Endothelial cell of hepatic sinusoid (primary cell): ENCODE measurements around the gene CPB2.

ENCODE experiments used
- in situ Hi-C: cut with HindIII; loops from 2 replicates; pipeline ENCODE4 v1.10.0; 2017; ENCODE audit warnings: low sequenced_read_pairs

CPB2 gene

DNA sequence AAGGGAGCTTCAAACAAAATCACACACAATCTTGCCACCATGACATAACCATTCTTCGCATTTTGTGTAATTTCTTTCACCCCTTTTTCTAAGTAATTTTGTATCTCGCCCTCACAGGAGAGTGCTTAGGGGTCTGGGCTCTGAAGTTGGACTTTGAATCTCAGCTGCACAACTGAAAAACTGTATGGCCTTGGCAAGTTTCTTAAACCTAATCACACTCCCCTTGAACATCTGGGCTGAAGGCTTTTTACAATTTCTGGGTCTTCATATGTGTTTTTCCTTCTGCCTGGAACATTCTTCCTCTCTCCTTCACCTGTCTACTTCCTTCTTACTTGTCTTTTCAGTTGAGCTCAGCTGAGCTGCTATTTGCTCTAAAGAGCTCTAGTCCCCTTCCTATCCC is 24.3 kb upstream of the CPB2 start:
- in situ Hi-C loops = no loop called here

DNA sequence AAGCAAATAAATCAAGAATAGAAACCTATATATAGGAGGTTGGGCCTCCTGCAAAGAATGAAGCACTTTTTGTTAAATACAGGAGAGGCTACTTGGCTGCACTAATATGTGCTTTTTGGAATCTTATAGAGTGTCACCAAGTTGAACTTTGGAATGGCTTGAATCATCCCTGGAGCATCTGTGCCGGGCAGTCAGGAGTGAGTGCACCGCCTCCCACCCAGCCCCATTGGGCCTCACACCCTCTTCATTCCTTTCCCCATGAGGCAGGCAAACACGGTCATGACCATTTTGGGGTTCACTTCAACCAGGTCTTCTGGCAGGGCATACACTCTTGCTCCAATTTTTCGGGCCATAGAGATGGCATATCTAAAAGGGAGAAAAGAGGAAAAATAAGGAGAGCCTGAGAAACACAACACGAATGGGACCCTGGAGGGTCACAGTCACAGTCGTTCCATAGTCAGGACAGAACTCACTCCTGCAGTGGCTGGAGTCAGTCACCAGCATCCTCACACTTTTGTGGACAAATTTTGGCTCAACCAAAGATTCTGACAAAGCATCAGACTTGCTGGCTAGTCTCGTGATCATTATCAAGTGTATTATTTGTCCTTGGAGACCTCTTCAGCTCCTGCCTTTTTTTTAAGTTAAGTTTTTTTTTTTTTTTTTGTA is 22.7 kb upstream of the CPB2 start:
- in situ Hi-C loops = no loop called here

DNA sequence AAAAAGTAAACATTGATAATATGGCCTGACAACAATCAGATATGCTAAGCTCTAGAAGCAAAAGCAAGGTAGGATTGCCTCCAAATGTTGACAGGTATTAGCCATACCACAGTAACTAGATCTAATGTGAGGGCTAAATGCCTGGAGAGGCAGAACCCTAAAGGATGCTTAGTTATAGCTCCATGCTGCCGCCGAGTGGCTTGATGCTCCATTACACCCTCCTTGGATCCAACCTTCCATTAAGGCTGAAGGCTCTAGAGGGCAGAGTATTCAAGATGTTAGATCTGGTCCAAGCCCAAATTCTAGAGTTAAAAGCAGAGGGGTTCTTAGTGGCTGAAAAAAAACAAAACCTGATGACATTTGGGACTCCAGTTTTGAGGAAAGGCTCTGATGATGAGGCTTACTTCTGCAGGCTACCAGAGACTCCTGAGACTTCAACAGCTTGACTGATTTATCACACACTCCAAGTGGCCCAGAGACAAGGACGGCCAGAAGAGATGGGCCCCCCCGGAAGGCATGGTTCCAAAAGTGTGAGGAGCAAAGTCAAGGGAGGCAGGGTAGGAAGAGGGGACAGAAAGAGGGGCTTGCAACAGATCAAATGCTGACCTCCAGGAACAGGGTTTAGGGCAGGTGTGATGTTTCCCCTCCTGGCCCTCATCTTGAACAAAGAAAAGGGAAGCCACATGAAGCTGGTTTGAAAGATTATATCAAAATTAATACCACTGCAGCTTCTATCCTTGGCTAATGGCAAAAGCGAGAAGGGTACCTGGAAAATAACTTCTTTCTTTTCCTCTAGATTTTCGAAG is 21.9 kb upstream of the CPB2 start:
- in situ Hi-C loops = no loop called here

DNA sequence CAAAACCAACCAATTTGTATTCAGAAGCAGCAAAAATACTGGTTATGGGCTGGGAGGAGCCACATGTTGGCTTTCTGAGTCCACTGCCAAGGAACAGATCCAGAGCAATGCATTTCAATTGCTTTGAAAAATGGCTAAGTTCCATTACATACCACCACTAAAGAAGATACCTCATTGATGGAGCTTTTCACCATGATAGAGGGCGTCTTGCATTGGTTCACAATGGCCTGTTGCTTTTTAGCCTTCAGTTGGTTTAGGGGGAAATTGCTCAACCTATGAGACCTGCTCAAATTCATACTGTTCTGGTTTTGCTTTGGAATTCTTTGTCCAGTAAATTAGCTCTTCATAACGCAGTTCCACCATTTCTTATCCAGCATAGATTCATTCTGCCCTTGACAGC is 21.2 kb upstream of the CPB2 start:
- in situ Hi-C loops = no loop called here

DNA sequence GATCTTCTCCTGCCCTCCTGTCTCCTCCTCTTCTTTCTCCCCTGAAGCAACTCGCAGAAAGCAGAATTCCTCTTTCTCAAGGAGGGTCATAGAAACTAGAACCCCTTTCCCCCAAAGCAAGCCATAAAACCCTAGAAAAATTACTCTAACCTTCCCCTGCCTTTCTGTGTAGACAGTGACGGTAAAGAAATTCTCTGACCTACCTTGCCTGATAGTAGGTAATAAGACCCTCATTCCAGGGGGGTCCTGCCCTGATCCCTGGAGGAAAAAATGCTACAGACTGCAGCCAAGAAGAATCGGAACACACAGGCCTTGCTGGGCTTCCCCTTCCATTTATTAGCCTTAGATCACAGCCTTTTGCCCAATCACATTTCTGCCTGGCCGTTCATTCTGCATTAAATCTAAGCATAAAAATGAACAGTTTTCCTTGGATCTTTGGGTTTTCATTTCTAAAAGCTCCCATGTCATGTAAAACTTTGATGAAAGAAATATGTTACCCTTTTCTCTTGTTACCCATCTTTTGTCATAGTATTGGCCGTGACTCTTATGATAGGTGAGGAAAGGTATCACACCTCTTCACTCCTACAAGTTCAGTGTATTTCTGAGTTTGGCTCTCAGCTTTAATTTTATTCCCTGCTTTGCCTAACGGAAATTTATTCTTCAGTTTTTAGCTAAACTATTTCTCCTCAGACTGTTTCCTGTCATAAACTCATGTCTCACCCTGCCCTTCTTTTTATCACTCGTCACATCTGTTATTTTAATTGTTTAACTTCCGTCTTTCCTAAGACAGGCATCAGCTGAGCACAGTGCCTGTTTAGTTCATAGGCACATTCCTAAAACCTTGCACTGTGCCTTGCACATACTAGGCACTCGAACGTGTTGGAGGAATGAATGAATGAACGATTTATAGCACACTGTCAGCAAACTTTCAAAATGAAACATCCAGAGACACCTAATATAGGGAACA is 20.4 kb upstream of the CPB2 start:
- in situ Hi-C loops = no loop called here

DNA sequence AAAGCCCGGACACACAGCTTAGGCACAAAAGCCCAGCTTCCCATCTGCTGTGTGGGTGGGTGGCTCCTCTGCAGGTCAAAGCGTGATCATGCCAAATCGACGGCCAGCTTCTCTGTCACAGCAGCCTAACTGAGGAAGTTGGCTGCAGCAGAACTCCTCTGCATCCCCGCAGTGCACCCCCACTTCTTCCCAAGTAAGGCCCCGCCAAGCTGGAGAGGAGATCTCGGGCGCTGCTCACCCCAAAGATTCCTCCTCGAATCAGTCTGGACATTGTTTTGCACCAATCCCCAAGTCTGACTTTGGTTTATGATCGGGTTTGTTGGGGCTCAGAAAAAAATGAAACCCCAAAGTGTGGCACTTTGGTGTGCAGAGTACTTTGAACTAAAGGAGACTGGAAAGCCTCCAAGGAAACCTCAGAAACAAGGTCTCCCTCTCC is 19.7 kb upstream of the CPB2 start:
- in situ Hi-C loops = no loop called here

DNA sequence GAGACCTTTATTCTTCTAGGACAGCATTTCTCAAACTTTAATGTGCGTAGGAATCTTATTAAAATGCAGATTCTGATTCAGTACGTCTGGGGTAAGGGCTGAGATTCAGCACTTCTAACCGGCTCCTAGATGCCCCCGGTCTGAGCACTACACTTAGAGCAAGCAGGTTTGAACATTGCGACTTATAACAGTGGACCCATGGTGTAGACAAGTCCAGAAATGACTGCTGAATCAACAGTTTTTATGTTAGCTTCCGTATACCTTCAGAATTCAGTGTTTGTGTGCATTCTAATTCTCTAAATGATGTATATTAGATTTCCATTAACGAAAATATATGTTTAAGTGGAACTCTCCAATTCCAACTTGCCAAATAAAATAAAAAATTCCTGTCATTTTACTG is 17.5 kb upstream of the CPB2 start:
- in situ Hi-C loops = no loop called here

DNA sequence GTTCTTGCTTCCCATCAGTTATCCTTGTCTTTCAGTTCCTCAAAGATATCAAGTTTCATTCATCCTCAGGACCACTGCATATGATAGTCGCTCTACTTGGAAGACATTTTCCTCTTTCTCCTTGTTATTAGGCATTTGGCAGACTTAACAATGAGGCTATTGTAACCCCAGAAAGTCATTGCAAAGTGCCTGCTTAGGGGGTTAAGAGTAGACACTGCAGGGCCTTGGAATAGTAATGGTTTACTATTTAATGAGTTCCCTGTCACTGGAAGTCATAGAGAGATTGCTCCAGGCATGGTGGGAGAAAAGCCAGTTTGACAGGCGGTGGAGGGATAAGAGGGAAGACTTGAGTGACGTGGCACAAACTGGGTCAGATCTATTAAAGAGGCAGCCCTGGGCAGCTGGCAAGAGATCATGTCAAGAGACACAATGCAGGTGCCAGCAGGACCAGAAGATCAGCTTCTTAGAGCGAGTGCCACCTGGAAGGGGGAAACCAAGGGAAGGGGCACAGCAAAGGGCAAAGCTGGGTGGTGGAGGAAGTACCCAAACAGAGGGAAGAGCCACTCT is 16.8 kb upstream of the CPB2 start:
- in situ Hi-C loops = no loop called here

DNA sequence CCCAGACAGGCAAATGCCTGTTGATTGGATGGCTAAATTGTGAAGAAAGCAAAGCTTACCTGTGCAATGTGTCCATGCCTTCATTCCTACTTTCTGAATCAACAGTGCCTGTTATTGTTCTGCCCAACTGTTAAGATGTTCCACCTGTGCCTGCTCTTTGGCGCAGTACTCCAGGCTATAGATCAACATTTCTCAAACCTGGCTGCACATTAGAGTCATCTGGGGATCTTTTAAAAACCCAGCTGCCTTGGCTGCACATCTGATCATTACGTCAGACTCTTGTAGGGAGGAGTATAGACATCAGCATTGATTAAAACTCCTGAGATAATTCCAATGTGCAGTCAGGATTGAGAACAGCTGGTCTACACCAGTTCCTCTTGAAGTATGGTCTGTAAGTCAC is 16.2 kb upstream of the CPB2 start:
- in situ Hi-C loops = no loop called here

DNA sequence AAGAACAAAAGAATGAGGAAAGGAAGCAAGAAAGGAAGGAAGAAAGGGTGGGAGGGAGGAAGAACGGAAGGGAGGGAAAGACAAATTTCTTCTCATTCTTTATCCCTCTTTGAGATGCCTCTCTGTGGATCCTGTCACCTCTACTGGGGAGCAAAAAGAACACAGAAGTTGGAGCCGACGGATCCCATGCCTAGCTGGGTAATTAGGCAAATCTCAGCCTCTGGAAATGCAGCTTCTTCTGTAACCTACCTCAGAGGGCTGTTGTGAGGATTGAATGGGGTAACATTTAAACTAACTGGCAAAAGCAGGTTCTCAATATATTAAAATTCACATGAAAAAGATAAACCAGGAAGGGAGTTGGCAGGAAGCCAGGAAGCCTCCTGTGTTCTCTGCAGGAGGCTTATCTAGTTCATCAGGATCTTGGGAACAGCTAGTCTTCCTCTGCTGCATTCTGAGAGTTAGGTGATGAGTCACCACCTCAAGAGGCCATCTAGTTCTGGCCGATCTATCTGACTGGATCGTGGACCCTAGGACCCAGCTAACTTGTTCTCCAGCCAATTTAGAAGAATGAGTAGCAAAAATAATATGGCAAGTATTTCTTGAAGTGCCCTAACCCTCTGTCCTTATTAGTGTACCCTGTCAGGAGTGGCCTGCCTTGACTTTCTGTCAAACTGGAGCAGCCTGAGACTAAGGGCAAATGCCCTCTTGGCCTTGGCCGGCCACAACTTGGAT is 15.2 kb upstream of the CPB2 start:
- in situ Hi-C loops = no loop called here

DNA sequence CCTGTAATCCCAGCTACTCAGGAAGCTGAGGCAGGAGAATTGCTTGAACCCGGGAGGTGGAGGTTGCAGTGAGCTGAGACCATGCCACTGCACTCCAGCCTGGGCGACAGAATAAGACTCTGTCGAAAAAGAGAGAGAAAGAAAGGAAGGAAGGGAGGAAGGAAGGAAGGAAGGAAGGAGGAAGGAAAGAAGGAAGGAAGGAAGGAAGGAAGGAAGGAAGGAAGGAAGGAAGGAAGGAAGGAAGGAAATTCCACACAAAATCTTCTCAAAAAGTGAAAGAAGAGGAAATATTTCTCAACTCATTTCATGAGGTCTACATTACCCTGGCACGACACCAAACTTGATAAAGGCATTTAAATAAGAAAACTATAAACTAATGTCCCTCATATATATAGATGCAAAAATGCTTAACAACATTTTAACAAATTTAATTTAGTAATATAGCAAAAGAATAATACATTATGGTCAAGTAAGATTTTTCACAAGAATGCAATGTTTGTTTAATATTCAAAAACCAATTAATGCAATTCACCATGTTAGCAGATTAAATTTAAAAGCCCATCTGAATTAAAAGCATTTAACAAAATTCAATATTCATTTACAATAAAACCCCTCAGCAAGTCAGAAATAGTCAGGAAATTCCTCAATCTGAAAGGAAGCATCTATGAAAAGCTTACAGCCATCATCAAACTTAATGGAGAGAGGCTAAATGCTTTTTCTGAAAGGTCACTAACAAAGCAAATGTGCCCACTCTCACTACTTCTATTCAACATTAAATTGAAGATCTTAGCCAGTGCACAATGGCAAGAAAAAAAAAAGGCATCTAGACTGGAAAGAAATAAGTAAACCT is 12.0 kb upstream of the CPB2 start:
- in situ Hi-C loops = no loop called here

DNA sequence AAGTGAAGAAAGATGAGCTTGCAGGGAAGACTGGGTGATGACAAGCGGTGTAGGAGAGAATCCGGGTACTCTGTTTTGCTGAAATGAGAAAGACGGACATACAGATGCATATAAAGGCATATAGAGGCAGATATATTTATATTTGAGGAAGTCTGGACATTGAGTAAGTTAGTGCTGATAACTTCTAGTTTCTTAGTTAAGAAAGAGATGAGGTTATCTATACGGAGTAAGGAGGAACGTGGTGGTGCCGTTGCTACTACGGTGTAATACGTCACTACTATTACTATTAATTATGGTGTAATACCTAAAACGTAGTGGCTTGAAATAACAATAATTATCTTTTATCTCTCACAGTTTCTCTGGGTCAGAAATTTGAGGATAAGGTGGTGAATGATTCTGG is 9.8 kb upstream of the CPB2 start:
- in situ Hi-C loops = no loop called here

DNA sequence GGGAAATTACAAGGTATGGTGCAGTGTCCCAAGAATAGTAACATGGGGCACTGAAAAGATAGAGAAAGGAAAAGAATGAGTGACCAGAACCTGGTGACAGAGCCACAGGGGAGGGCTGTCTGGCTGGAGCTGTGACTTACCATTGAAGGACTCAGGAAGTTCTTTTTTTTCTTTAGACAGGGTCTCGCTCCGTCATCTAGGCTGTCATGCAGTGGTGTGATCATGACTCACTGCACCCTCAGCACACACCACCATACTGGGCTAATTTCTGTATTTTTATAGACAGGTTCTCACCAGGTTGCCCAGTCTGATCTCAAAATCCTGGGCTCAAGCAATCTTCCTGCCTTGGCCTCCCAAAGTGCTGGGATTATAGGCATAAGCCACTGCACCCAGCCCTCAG is 8.8 kb upstream of the CPB2 start:
- in situ Hi-C loops = no loop called here

DNA sequence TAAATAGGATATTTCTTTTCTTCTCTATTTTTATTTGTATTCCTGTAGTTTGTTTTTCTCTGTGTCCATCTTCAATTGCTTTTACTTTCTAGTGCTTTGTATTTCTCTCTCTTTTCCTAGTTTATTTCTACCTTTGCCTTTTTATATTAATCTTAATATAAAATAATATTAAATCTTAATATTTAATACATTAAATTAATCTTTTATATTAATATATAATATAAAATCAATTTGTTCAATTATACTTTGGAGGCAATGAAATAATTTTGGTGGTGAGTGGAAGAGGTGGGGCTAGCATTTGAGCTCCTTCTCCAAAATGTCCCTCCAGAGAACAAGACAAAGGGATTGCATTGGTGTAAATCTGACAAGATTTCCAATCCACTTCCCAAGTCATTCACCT is 6.3 kb upstream of the CPB2 start:
- in situ Hi-C loops = no loop called here

DNA sequence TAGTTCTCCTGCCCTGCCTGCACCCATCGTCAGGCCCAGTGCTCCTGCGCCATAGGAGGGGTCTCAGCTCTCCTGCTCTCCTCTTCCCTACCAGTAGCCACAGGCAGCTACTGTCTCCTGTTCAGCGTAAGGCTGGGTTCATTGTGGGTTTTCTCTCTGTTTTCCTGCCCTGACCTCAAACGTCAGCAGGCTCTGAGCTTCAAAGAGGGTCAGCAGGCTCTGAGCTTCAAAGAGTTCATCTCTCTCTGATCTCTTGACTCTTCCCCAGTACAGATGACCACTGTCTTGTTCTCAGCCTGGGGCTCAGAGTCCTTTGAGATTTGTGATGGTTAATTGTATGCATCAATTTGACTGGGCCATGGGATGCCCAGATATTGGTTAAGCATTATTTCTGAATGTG is 4.6 kb upstream of the CPB2 start:
- in situ Hi-C loops = loop anchor here (5.0 kb wide), 1 partner anchor 43 kb away; no protein-coding TSS in a partner anchor

DNA sequence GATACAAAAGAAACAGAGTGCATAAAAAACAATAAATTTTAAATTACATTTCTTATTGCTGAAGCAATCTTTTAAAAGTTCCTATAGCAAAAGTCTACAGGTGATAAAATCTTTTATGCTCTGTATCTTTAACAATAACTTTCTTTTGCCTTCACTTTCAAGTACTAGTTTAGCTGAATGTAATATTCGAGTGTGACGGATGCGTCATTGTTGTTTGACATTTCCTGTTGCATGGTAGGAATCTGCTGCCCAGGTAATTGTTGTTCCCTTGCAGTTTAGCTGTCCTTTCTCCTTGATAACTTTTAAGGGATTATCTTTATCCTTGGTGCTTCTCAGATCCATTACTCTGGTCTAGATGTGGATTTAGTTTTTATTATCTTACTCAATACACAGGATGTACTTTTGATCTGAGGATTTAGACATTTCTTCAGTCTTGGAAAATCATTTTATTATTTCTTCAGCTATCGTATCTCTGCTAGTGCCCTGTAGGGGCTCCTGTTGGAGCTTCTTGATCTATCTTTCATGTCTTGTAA is 2.1 kb upstream of the CPB2 start:
- in situ Hi-C loops = loop anchor here (5.0 kb wide), 1 partner anchor 45 kb away; no protein-coding TSS in a partner anchor

DNA sequence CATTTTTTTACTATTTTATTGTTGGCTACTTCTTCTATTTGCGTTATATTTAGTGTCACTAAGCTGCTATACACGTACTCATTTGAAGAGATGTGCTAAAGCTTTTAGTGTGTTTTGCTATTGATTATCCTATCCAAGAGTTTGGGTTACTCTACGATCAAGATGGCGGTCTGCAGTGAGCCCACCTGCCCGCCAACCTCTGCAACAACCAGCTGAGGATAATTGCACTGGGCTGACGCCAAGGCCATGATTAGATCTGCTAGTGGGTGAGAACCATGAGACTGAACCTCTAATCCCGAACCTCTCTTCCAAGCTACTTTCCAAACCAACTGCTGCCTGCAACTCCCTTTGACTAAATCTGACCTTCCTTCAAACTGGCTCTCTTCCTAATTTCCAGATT is 1.8 kb downstream of the CPB2 start:
- in situ Hi-C loops = no loop called here

DNA sequence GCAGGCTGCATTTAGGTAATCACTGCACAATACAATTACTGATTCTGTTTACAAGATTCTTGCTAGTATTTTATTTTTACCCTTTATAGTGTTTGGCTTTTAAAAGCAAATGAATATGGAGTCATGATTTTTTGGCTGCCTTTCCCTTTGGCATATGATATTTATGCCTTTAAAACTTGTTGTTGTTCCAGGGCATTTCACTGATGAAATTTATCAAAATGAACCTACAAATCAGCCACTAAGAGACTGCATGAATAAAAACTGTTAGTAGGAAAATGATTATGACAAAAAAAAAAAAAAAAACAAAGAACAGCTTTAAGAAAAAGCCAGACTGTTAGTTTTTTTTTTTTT is 2.6 kb downstream of the CPB2 start:
- in situ Hi-C loops = no loop called here
